HCT116 (cell line): ENCODE data around the gene CENPP. TPM values are rescaled to one million over a fixed set of nuclear protein-coding genes. Genes with fewer than 3 reads are reported as not detected.

Experiments
- ATAC-seq: fragments of 200-7000 bp; cut with Tn5 transposase; 2 replicates; pipeline ENCODE4 v1.9.1; 2020; ENCODE audit warnings: mild to moderate bottlenecking, moderate library complexity
- BruUV-seq: library from RNA; stranded (reverse); fragments of 400-500 nt; replicated peaks from 2 replicates; lab custom pipeline; 2021; lab: Mats Ljungman, UMichigan
- CTCF ChIA-PET: fragments of 300-600 bp; sonication (Branson Sonifier 250); formaldehyde crosslinking; loops from one replicate; lab custom pipeline; 2021; ENCODE audit warnings: antibody characterized with exemption; lab: Charles Lee
- POLR2A ChIA-PET: fragments of 300-600, 350-600 bp; sonication (Branson Sonifier 250); formaldehyde crosslinking; loops from one replicate; lab custom pipeline; 2021; ENCODE audit warnings: antibody characterized with exemption; lab: Charles Lee
- RAD21 ChIA-PET, 2 experiments: fragments of 300-600 bp; sonication (Branson Sonifier 250); formaldehyde crosslinking; loops; one replicate each; lab custom pipeline; 2023; ENCODE audit warnings: low total read pairs in 2 of 2; ENCODE audit not compliant: uncharacterized antibody in 2 of 2, unreplicated experiment in 2 of 2, low non-redundant PET in 1 of 2; lab: Charles Lee
- DNase-seq: peaks from one replicate; pipeline ENCODE4 v3.0.0-alpha.2; 2010; ENCODE audit warnings: low read depth, low spot score
- H2AFZ ChIP-seq: fragments of 200-600 bp; shearing (Covaris generic), sonication (generic); 2 replicates; pipeline ENCODE4 v1.6.1; 2017; ENCODE audit warnings: low read depth, mixed run types, mixed read lengths, antibody characterized with exemption, low read length; ENCODE audit not compliant: poor library complexity, severe bottlenecking
- H3K27ac ChIP-seq: 2 replicates; pipeline ENCODE4 v1.5.1; 2012; ENCODE audit warnings: low read depth, low read length
- H3K27me3 ChIP-seq: fragments of 200-600 bp; sonication (generic); 2 replicates; pipeline ENCODE4 v1.6.1; 2016; ENCODE audit warnings: mixed run types, low read length, mixed read lengths; ENCODE audit not compliant: insufficient read depth
- H3K36me3 ChIP-seq, 2 experiments: fragments of 200-500 bp in 1 of 2; fragments of 200-600 bp in 1 of 2; sonication (Bioruptor generic) in 1 of 2; sonication (generic) in 1 of 2; 2 replicates each; pipeline versions ENCODE4 v1.5.1 to v1.6.1; 2014 to 2016; ENCODE audit warnings: low read length in 2 of 2, inconsistent platforms in 1 of 2, mixed read lengths in 1 of 2, mixed run types in 1 of 2; ENCODE audit not compliant: insufficient read depth in 2 of 2, control insufficient read depth in 1 of 2
- H3K4me1 ChIP-seq, 2 experiments: fragments of 200-600 bp in 1 of 2; sonication (generic) in 1 of 2; 2 replicates each; pipeline versions ENCODE4 v1.5.1 to v1.6.1; 2012 to 2017; ENCODE audit warnings: low read length in 2 of 2, inconsistent platforms in 1 of 2, mild to moderate bottlenecking in 1 of 2, mixed read lengths in 1 of 2, mixed run types in 1 of 2, moderate library complexity in 1 of 2; ENCODE audit not compliant: insufficient read depth in 2 of 2, control insufficient read depth in 1 of 2
- H3K4me2 ChIP-seq: fragments of 200-600 bp; sonication (generic); 2 replicates; pipeline ENCODE4 v1.6.1; 2017; ENCODE audit warnings: mixed run types, low read length, mixed read lengths
- H3K4me3 ChIP-seq, 2 experiments: fragments of 200-600 bp in 1 of 2; sonication (generic) in 1 of 2; replicated peaks in 1 of 2; 2 replicates each; pipeline ENCODE4 v1.5.1; 2011 to 2016; ENCODE audit warnings: low read length in 2 of 2, control low read depth in 1 of 2, low read depth in 1 of 2, mild to moderate bottlenecking in 1 of 2, mixed read lengths in 1 of 2, mixed run types in 1 of 2
- H3K79me2 ChIP-seq: fragments of 200-600 bp; sonication (generic); 2 replicates; pipeline ENCODE4 v1.6.1; 2017; ENCODE audit warnings: mild to moderate bottlenecking, mixed run types, low read length, moderate library complexity, mixed read lengths; ENCODE audit not compliant: insufficient read depth
- H3K9ac ChIP-seq: fragments of 200-600 bp; sonication (generic); 2 replicates; pipeline ENCODE4 v1.6.1; 2016; ENCODE audit warnings: low read length, mixed read lengths
- H3K9me2 ChIP-seq: fragments of 200-600 bp; sonication (generic), shearing (Covaris generic); 2 replicates; pipeline ENCODE4 v1.6.1; 2017; ENCODE audit warnings: mixed run types, mild to moderate bottlenecking, moderate library complexity; ENCODE audit not compliant: insufficient read depth
- H3K9me3 ChIP-seq, 2 experiments: fragments of 200-500 bp in 1 of 2; fragments of 200-600 bp in 1 of 2; sonication (Bioruptor generic) in 1 of 2; sonication (generic) in 1 of 2; 2 replicates each; pipeline ENCODE4 v1.6.1; 2014 to 2017; ENCODE audit warnings: low read length in 2 of 2, mixed read lengths in 2 of 2, inconsistent platforms in 1 of 2, low read depth in 1 of 2, mild to moderate bottlenecking in 1 of 2, mixed run types in 1 of 2, moderate library complexity in 1 of 2; ENCODE audit not compliant: control insufficient read depth in 1 of 2, insufficient read depth in 1 of 2
- H4K20me1 ChIP-seq: fragments of 200-600 bp; sonication (generic), shearing (Covaris generic); 2 replicates; pipeline ENCODE4 v1.6.1; 2017; ENCODE audit warnings: mixed run types, mild to moderate bottlenecking, moderate library complexity; ENCODE audit not compliant: insufficient read depth
- CBX3 ChIP-seq: IDR thresholded peaks from 2 replicates; pipeline ENCODE4 v1.6.1; 2012; ENCODE audit warnings: low read depth
- CEBPB ChIP-seq: IDR thresholded peaks from 2 replicates; pipeline ENCODE4 v1.6.1; 2012; ENCODE audit warnings: low read depth
- EGR1 ChIP-seq: IDR thresholded peaks from 2 replicates; pipeline ENCODE4 v1.6.1; 2012; ENCODE audit warnings: low read depth
- EZH2 ChIP-seq: fragments of 200-600 bp; sonication (generic); IDR thresholded peaks from 2 replicates; pipeline ENCODE4 v1.6.1; 2017; ENCODE audit warnings: antibody characterized with exemption, mixed run types
- EZH2phosphoT487 ChIP-seq: fragments of 200-600 bp; IDR thresholded peaks from 2 replicates; pipeline ENCODE4 v1.6.1; 2018; ENCODE audit warnings: antibody characterized with exemption, borderline replicate concordance
- FOSL1 ChIP-seq: IDR thresholded peaks from 2 replicates; pipeline ENCODE4 v1.6.1; 2012; ENCODE audit warnings: low read depth
- JUND ChIP-seq: IDR thresholded peaks from 2 replicates; pipeline ENCODE4 v1.6.1; 2012
- POLR2A ChIP-seq: IDR thresholded peaks from 2 replicates; pipeline ENCODE4 v1.7.0; 2011; ENCODE audit warnings: borderline replicate concordance; ENCODE audit not compliant: insufficient read depth, insufficient read length; ENCODE audit errors: extremely low read depth
- POLR2AphosphoS5 ChIP-seq: IDR thresholded peaks from 2 replicates; pipeline ENCODE4 v1.6.1; 2011; ENCODE audit warnings: mild to moderate bottlenecking, low read depth, low read length, moderate library complexity
- REST ChIP-seq: IDR thresholded peaks from 2 replicates; pipeline ENCODE4 v1.6.1; 2012; ENCODE audit warnings: low read depth
- SP1 ChIP-seq: IDR thresholded peaks from 2 replicates; pipeline ENCODE4 v1.6.1; 2012; ENCODE audit warnings: low read depth
- SRF ChIP-seq: IDR thresholded peaks from 2 replicates; pipeline ENCODE4 v1.6.1; 2012; ENCODE audit warnings: low read depth
- TCF7L2 ChIP-seq: IDR thresholded peaks from 2 replicates; pipeline ENCODE4 v1.7.0; 2011; ENCODE audit warnings: borderline replicate concordance, inconsistent platforms; ENCODE audit not compliant: insufficient read depth, insufficient read length; ENCODE audit errors: extremely low read depth
- YY1 ChIP-seq: IDR thresholded peaks from 2 replicates; pipeline ENCODE4 v1.6.1; 2011; ENCODE audit warnings: low read length, low read depth, moderate library complexity, mild to moderate bottlenecking; ENCODE audit not compliant: insufficient replicate concordance; ENCODE audit errors: extremely low read depth
- ZBTB33 ChIP-seq: IDR thresholded peaks from 2 replicates; pipeline ENCODE4 v1.6.1; 2011; ENCODE audit warnings: mild to moderate bottlenecking, low read length, moderate library complexity; ENCODE audit not compliant: insufficient replicate concordance; ENCODE audit errors: extremely low read depth
- ZNF274 ChIP-seq: fragments of 200-500 bp; sonication (Bioruptor generic); IDR thresholded peaks from 2 replicates; pipeline ENCODE4 v1.6.1; 2014; ENCODE audit warnings: mild to moderate bottlenecking, low read depth, low read length, inconsistent platforms
- intact Hi-C: fragments of 100-400 bp; cut with micrococcal nuclease; formaldehyde crosslinking; loops from 2 replicates; pipeline ENCODE4 v1.10.0; 2022
- total RNA-seq: library from RNA; stranded (reverse); gene quantifications from one replicate; pipeline ENCODE4 v1.2.1, GENCODE V29; 2021; ENCODE audit not compliant: unreplicated experiment
- TF ChIP-seq, protein P1 (sequence below): IDR thresholded peaks from 2 replicates; pipeline ENCODE4 v1.6.1; 2012

The CENPP gene
- total RNA-seq, 1 experiment from 2014 or later: 7.0 TPM

DNA sequence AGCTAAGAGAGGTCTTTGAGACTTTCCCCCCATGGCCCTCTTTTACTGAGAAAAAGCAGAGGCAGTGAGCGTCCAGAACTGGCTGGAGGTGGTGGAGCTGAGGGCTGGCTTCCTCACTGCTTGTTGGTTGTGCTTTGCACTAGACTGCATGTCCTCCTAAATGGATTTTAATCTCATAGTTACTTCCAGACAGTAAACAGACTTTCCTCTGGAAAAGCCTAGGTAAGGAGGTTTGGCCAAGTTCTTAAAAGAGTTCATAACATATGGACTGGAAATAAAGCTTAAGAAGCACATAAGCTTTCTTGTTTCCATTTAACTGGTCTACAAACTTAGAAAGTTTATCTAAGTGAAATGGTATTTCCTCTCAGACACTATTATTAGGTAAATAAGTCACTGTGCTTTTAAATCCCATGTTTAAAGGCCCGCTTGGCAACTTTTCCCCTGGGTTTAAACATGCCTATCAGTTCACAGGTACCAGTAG, 154.6 kb downstream of the CENPP start:
- no peak for TF ChIP-seq CEBPB
- TF ChIP-seq, protein P1, sequence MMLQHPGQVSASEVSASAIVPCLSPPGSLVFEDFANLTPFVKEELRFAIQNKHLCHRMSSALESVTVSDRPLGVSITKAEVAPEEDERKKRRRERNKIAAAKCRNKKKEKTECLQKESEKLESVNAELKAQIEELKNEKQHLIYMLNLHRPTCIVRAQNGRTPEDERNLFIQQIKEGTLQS: no peak
- TF ChIP-seq TCF7L2: no peak
- no peak for TF ChIP-seq EZH2
- TF ChIP-seq SRF: no peak
- TF ChIP-seq YY1: no peak
- no peak for TF ChIP-seq POLR2AphosphoS5
- no peak for TF ChIP-seq EGR1
- TF ChIP-seq POLR2A: no peak
- TF ChIP-seq FOSL1: no peak
- TF ChIP-seq REST: no peak
- TF ChIP-seq JUND: no peak
- no peak for TF ChIP-seq EZH2phosphoT487
- TF ChIP-seq CBX3: no peak
- TF ChIP-seq SP1: no peak
- TF ChIP-seq ZNF274: no peak
- TF ChIP-seq ZBTB33: no peak
- ATAC-seq: no peak
- no peaks in the 10 kb centered on the region for H3K36me3 ChIP-seq
- no peaks in the 10 kb centered on the region for H3K79me2 ChIP-seq
- no peaks in the 10 kb centered on the region for H4K20me1 ChIP-seq
- H3K9me2 ChIP-seq: no peaks in the 10 kb centered on the region
- no peak for DNase-seq
- no peaks in the 10 kb centered on the region for H3K27me3 ChIP-seq
- H2AFZ ChIP-seq: no peak overlapping the region
- H3K4me3 ChIP-seq: no peak overlapping the region
- H3K4me2 ChIP-seq: no peak overlapping the region
- peaks cover 0 to 14% of the 10 kb centered on the region in 2 experiments; a peak in 2 of 4 replicates for H3K4me1 ChIP-seq
- RAD21 ChIA-PET: interaction anchor here in 1 of 2 experiments (0.5 kb wide), 1 partner anchor 366 kb away, joined by 3 read pairs; no protein-coding TSS in a partner anchor
- intact Hi-C loops: no loop called here
- no peak overlapping the region for H3K27ac ChIP-seq
- CTCF ChIA-PET: interaction anchor here (1.5 to 1.9 kb wide), 2 partner anchors 9 to 22 kb away, joined by 4 read pairs; no protein-coding TSS in a partner anchor
- H3K9me3 ChIP-seq: no peaks in the 10 kb centered on the region
- POLR2A ChIA-PET: no interaction called here
- H3K9ac ChIP-seq: no peak overlapping the region
- no TSS peak for BruUV-seq
